Omental fat pad (tissue), 4 donors: ENCODE measurements around the gene TBC1D4. TPM values are rescaled to one million over a fixed set of nuclear protein-coding genes. Genes with fewer than 3 reads are reported as not detected.

Experiments used
- ATAC-seq: fragments of 150-250 bp; one replicate; pipeline ENCODE4 v1.9.1; 2016; ENCODE audit warnings: mild to moderate bottlenecking, moderate library complexity; ENCODE audit not compliant: low FRiP score
- DNase-seq: peaks from one replicate; pipeline ENCODE4 v3.0.0-alpha.2; 2019; ENCODE audit warnings: low spot score
- total RNA-seq, 4 donors: library from RNA; depleted of rRNA; stranded (reverse); fragments of >200 nt; gene quantifications; one replicate each; pipeline ENCODE4 v1.1.0, GENCODE V29; 2016
- TF ChIP-seq, protein P1 (sequence below), 3 donors: fragments of 450-650 bp; IDR thresholded peaks; one replicate each; pipeline ENCODE4 v1.5.1; 2016 to 2017; ENCODE audit warnings: antibody characterized with exemption in 3 of 3, mild to moderate bottlenecking in 3 of 3, moderate library complexity in 2 of 3

Gene TBC1D4
- total RNA-seq, 4 donors from 2014 or later, result 24.7 to 55.1 (median 39.2) TPM

DNA sequence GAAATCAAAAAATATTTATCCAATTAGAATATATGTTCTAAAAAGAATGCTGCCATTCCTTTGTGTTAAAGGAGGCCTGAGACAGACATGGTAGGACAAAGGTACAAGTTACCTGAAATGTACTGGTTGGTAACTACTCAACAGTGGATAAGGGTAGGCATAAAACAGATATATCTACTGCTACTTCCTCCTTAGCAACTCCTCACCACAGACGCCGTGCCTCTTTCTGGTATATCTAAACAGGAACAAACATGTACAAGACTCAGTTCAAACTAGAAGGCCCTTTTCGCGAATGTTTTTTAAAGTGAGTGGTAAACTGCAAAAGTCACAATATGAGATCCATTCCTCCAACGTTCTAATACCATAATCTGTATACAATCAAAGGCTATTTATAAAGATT, 86.9 kb downstream of the TBC1D4 start:
- TF ChIP-seq, protein P1, sequence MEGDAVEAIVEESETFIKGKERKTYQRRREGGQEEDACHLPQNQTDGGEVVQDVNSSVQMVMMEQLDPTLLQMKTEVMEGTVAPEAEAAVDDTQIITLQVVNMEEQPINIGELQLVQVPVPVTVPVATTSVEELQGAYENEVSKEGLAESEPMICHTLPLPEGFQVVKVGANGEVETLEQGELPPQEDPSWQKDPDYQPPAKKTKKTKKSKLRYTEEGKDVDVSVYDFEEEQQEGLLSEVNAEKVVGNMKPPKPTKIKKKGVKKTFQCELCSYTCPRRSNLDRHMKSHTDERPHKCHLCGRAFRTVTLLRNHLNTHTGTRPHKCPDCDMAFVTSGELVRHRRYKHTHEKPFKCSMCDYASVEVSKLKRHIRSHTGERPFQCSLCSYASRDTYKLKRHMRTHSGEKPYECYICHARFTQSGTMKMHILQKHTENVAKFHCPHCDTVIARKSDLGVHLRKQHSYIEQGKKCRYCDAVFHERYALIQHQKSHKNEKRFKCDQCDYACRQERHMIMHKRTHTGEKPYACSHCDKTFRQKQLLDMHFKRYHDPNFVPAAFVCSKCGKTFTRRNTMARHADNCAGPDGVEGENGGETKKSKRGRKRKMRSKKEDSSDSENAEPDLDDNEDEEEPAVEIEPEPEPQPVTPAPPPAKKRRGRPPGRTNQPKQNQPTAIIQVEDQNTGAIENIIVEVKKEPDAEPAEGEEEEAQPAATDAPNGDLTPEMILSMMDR (IDR thresholded peaks at IDR 0.05), result no peak
- DNase-seq, result no peak
- ATAC-seq, result no peak

DNA sequence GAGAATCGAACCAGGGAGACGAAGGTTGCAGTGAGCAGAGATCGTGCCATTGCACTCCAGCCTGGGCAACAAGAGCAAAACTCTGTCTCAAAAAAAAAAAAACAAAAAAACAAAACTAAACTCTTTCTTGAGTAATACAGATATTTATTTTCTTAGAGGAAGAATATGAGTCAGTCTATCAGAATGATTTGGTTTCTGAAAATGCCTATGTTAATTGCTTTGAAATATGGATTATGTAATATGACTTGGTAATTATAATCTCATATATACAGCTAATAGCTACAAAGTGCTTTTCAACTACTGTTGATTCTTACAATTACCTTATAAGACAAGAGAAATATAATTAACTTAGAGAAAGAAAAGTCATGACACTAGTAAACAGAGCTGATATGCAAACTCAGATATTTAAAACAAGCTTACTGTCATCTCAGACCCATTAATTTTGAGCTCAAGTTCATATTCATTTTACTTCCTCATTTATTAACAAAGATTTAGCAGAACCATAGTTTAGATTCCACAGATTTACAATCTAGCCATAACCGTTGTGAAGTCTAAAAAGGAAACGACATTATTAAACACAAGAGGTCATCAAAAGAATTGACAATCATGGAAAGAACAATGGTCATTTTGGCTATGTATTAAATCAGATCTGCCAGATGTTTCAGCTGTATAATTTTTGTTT, 88.0 kb downstream of the TBC1D4 start:
- TF ChIP-seq, protein P1 (IDR thresholded peaks at IDR 0.05), result no peak
- ATAC-seq, result no peak
- DNase-seq, result no peak

DNA sequence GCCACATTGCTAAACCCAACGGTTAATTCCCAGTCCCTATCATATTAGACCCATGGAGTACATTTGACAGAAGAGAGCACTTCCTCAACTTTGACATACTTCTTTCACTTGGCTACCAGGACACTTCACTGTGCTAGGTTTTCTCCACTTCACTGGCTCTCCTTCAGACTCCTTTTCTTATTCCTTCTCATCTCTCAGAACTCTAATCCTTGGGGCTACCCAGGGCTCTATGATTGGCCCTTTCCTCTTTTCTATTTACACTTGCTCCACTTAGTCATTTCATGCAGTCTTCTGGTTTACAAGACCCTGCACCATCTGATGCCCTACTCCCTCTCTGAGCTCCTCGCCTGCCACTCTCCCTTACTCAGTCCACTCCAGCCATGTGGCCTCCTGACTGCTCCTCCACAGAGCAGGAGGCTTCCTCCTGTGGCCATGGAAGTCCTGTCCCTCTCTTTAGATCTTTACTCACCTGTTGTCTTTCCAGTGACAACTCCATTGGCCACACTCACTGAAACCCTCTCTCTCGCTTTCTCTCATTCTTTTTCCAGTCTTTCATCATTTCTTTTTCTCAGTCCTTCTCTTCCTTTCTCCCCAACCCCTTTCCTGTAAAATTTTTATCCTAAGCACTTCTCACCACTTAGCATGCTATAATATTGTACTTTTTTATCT, 90.4 kb downstream of the TBC1D4 start:
- DNase-seq (no peak), ATAC-seq (no peak)
- TF ChIP-seq, protein P1 (IDR thresholded peaks at IDR 0.05), result no peak

DNA sequence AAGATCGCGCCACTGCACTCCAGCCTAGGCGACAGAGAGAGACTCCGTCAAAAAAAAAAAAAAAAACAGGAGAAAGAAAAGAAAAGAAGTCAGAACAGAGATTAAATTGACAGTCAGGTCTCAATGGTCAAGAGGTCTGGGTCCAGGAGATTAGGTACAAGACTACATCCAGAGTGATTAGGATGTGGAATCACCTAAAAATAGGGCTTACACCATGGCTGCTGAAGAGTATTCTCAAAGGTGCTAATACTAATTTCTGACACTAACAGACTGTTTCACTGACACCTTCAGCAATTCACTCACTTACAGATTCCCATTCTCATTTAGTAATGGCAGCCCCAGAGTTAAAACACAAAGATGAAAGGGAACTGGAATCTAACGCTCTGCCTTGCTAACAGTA, 91.7 kb downstream of the TBC1D4 start:
- DNase-seq, result no peak
- TF ChIP-seq, protein P1 (IDR thresholded peaks at IDR 0.05), result no peak
- ATAC-seq, result no peak

DNA sequence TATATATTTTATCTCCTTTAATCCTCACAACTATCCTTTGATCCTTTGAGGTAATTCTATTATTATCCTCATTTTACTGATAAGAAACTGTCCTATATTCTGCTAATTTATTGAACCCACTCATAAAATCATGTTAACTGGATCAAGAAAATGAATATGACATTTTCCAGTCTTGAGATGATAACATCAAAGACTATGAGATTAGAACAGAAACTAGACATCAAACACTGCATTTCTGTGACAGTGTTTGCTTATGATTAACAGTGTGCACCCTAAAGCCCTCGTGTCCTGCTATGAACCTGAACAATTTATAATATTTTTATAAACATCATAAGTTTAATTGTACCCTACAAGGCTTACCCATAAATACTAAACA, 96.3 kb downstream of the TBC1D4 start:
- DNase-seq (no peak), ATAC-seq (no peak)
- TF ChIP-seq, protein P1 (IDR thresholded peaks at IDR 0.05), result no peak

DNA sequence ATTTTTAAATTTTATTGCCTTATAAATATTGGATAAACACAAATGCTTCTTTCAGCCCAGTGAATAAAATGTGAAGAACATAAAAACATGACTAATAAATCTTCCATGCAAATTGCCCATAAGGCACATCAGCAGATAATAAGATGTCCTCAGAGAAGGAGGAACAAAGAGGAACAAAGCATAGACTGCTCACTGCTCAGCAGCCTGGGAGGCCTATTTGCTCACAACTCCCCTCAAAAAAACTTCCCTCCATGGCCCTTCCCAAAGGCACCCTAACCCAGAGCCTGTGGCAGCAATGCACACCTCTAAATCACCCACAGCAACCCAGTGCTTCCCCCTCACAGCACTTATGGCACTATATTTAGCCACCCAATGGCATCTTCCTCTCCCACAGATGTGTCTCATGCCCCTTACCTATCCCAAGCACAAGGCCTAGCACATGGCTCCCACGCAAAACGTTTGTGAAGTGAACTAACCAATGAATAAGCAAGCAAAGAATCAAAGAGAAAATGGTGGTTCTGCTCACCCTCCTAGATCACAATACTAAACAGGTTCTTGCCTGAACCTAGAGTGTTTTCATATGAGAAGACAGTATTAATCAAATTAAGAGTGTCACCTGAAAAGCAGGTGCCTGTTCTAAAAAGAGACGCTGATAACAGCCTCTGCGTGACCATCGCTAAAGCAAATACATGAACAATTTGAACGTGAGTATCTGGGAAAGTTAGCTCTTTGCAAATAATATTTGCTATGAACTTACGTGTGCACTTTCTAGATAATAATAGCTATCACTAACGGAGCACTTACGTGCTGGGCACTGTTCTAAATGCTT, 96.9 kb downstream of the TBC1D4 start:
- TF ChIP-seq, protein P1 (IDR thresholded peaks at IDR 0.05), result no peak
- DNase-seq, result no peak
- no peak for ATAC-seq
